ENCODE results near the gene SCD5. TPM values are rescaled to one million over a fixed set of nuclear protein-coding genes. Genes with fewer than 3 reads are reported as not detected.

The SCD5 gene
- polyA plus RNA-seq, 4 donors, result 0.45 to 73.0 (median 5.3) TPM

- no peaks in the 10 kb centered on the region for H3K9me3 ChIP-seq (ENCODE audit: control insufficient read depth in 2 of 2, insufficient read depth in 1 of 2, low read depth in 1 of 2, low read length in 1 of 2)
- H3K4me1 ChIP-seq (ENCODE audit: control insufficient read depth in 3 of 3, insufficient read depth in 2 of 3, low read depth in 1 of 3, low read length in 2 of 3), result peaks cover 0 to 3% (median 0%) of the 10 kb centered on the region in 3 donors
- no peak overlapping the region for H3K4me3 ChIP-seq (ENCODE audit: low read depth in 1 of 3, low read length in 3 of 3)
- H3K36me3 ChIP-seq (ENCODE audit: control insufficient read depth in 3 of 3, insufficient read depth in 2 of 3, low read depth in 1 of 3, low read length in 3 of 3), result peaks cover 0 to 2% (median 0%) of the 10 kb centered on the region in 3 donors
- DNase-seq (peak in 1 of 2 donors; percentile 51), FAIRE-seq (no peak)
- H3K27ac ChIP-seq (ENCODE audit: low read depth in 1 of 3, low read length in 2 of 3), result no peak overlapping the region
- no peaks in the 10 kb centered on the region for H3K27me3 ChIP-seq (ENCODE audit: control insufficient read depth in 3 of 3, insufficient read depth in 3 of 3, low read length in 3 of 3)
- 70 to 79% (median 72%) methylated on average over 12 of the region's 12 CpGs for WGBS, 3 donors
Measured at GRCh38 chr4:82715731-82716617, 82.6 kb downstream of the SCD5 start.

- H3K36me3 ChIP-seq (ENCODE audit: control insufficient read depth in 3 of 3, insufficient read depth in 2 of 3, low read depth in 1 of 3, low read length in 3 of 3), result peaks cover 0 to 2% (median 0%) of the 10 kb centered on the region in 3 donors
- no peaks in the 10 kb centered on the region for H3K9me3 ChIP-seq (ENCODE audit: control insufficient read depth in 2 of 2, insufficient read depth in 1 of 2, low read depth in 1 of 2, low read length in 1 of 2)
- 92 to 99% (median 98%) methylated on average over 3 of the region's 3 CpGs for WGBS, 3 donors
- FAIRE-seq (no peak), DNase-seq (no peak)
- H3K27me3 ChIP-seq (ENCODE audit: control insufficient read depth in 3 of 3, insufficient read depth in 3 of 3, low read length in 3 of 3), result no peaks in the 10 kb centered on the region
- no peak overlapping the region for H3K4me3 ChIP-seq (ENCODE audit: low read depth in 1 of 3, low read length in 3 of 3)
- no peak overlapping the region for H3K27ac ChIP-seq (ENCODE audit: low read depth in 1 of 3, low read length in 2 of 3)
- H3K4me1 ChIP-seq (ENCODE audit: control insufficient read depth in 3 of 3, insufficient read depth in 2 of 3, low read depth in 1 of 3, low read length in 2 of 3), result peaks cover 0 to 3% (median 0%) of the 10 kb centered on the region in 3 donors
Measured at GRCh38 chr4:82713856-82714255, 84.7 kb downstream of the SCD5 start.

- no peak for FAIRE-seq
- WGBS, 3 donors, result 83 to 90% (median 86%) methylated on average over 5 of the region's 5 CpGs
- peaks cover 0 to 2% (median 0%) of the 10 kb centered on the region in 3 donors for H3K36me3 ChIP-seq (ENCODE audit: control insufficient read depth in 3 of 3, insufficient read depth in 2 of 3, low read depth in 1 of 3, low read length in 3 of 3)
- H3K27ac ChIP-seq (ENCODE audit: low read depth in 1 of 3, low read length in 2 of 3), result no peak overlapping the region
- peaks cover 0 to 3% (median 0%) of the 10 kb centered on the region in 3 donors for H3K4me1 ChIP-seq (ENCODE audit: control insufficient read depth in 3 of 3, insufficient read depth in 2 of 3, low read depth in 1 of 3, low read length in 2 of 3)
- no peaks in the 10 kb centered on the region for H3K9me3 ChIP-seq (ENCODE audit: control insufficient read depth in 2 of 2, insufficient read depth in 1 of 2, low read depth in 1 of 2, low read length in 1 of 2)
- no peak overlapping the region for H3K4me3 ChIP-seq (ENCODE audit: low read depth in 1 of 3, low read length in 3 of 3)
- DNase-seq, result no peak
- no peaks in the 10 kb centered on the region for H3K27me3 ChIP-seq (ENCODE audit: control insufficient read depth in 3 of 3, insufficient read depth in 3 of 3, low read length in 3 of 3)
Measured at GRCh38 chr4:82712561-82712960, 86.0 kb downstream of the SCD5 start.

GRCh38 chr4:82711158-82711785 is 87.3 kb downstream of the SCD5 start:
- peaks cover 0 to 3% (median 0%) of the 10 kb centered on the region in 3 donors for H3K4me1 ChIP-seq (ENCODE audit: control insufficient read depth in 3 of 3, insufficient read depth in 2 of 3, low read depth in 1 of 3, low read length in 2 of 3)
- no peak overlapping the region for H3K27ac ChIP-seq (ENCODE audit: low read depth in 1 of 3, low read length in 2 of 3)
- DNase-seq (no peak), FAIRE-seq (no peak)
- H3K4me3 ChIP-seq (ENCODE audit: low read depth in 1 of 3, low read length in 3 of 3), result no peak overlapping the region
- WGBS, 3 donors, result 85 to 92% (median 91%) methylated on average over 7 of the region's 7 CpGs
- H3K9me3 ChIP-seq (ENCODE audit: control insufficient read depth in 2 of 2, insufficient read depth in 1 of 2, low read depth in 1 of 2, low read length in 1 of 2), result no peaks in the 10 kb centered on the region
- H3K36me3 ChIP-seq (ENCODE audit: control insufficient read depth in 3 of 3, insufficient read depth in 2 of 3, low read depth in 1 of 3, low read length in 3 of 3), result peaks cover 0 to 2% (median 0%) of the 10 kb centered on the region in 3 donors
- H3K27me3 ChIP-seq (ENCODE audit: control insufficient read depth in 3 of 3, insufficient read depth in 3 of 3, low read length in 3 of 3), result no peaks in the 10 kb centered on the region

- Histone ChIP-seq H3K27ac (ENCODE audit: low read depth in 1 of 3, low read length in 2 of 3) (no peak overlapping the region), H3K36me3 (ENCODE audit: control insufficient read depth in 3 of 3, insufficient read depth in 2 of 3, low read depth in 1 of 3, low read length in 3 of 3) (peaks cover 0 to 2% (median 0%) of the 10 kb centered on the region in 3 donors), H3K4me3 (ENCODE audit: low read depth in 1 of 3, low read length in 3 of 3) (no peak overlapping the region), H3K4me1 (ENCODE audit: control insufficient read depth in 3 of 3, insufficient read depth in 2 of 3, low read depth in 1 of 3, low read length in 2 of 3) (no peaks in the 10 kb centered on the region), H3K9me3 (ENCODE audit: control insufficient read depth in 2 of 2, insufficient read depth in 1 of 2, low read depth in 1 of 2, low read length in 1 of 2) (no peaks in the 10 kb centered on the region), H3K27me3 (ENCODE audit: control insufficient read depth in 3 of 3, insufficient read depth in 3 of 3, low read length in 3 of 3) (no peaks in the 10 kb centered on the region)
- 41 to 58% (median 43%) methylated on average over 4 of the region's 4 CpGs for WGBS, 3 donors
- DNase-seq (no peak), FAIRE-seq (no peak)
Measured at GRCh38 chr4:82710197-82710929, 88.2 kb downstream of the SCD5 start.

GRCh38 chr4:82708982-82709381 is 89.6 kb downstream of the SCD5 start:
- FAIRE-seq, result no peak
- no peaks in the 10 kb centered on the region for H3K4me1 ChIP-seq (ENCODE audit: control insufficient read depth in 3 of 3, insufficient read depth in 2 of 3, low read depth in 1 of 3, low read length in 2 of 3)
- no peaks in the 10 kb centered on the region for H3K9me3 ChIP-seq (ENCODE audit: control insufficient read depth in 2 of 2, insufficient read depth in 1 of 2, low read depth in 1 of 2, low read length in 1 of 2)

GRCh38 chr4:82706349-82707000 is 92.1 kb downstream of the SCD5 start:
- Histone ChIP-seq H3K9me3 (ENCODE audit: control insufficient read depth in 2 of 2, insufficient read depth in 1 of 2, low read depth in 1 of 2, low read length in 1 of 2) (no peaks in the 10 kb centered on the region), H3K4me1 (ENCODE audit: control insufficient read depth in 3 of 3, insufficient read depth in 2 of 3, low read depth in 1 of 3, low read length in 2 of 3) (no peaks in the 10 kb centered on the region), H3K27me3 (ENCODE audit: control insufficient read depth in 3 of 3, insufficient read depth in 3 of 3, low read length in 3 of 3) (no peaks in the 10 kb centered on the region), H3K27ac (ENCODE audit: low read depth in 1 of 3, low read length in 2 of 3) (no peak overlapping the region), H3K4me3 (ENCODE audit: low read depth in 1 of 3, low read length in 3 of 3) (no peak overlapping the region), H3K36me3 (ENCODE audit: control insufficient read depth in 3 of 3, insufficient read depth in 2 of 3, low read depth in 1 of 3, low read length in 3 of 3) (peaks cover 0 to 9% (median 0%) of the 10 kb centered on the region in 3 donors)
- WGBS, 3 donors, result 79 to 88% (median 85%) methylated on average over 3 of the region's 3 CpGs
- FAIRE-seq (no peak), DNase-seq (no peak)

More at GRCh38 chr4:82708982-82709381, 89.6 kb downstream of the SCD5 start:
- Histone ChIP-seq H3K27me3 (ENCODE audit: control insufficient read depth in 3 of 3, insufficient read depth in 3 of 3, low read length in 3 of 3) (no peaks in the 10 kb centered on the region), H3K36me3 (ENCODE audit: control insufficient read depth in 3 of 3, insufficient read depth in 2 of 3, low read depth in 1 of 3, low read length in 3 of 3) (peaks cover 0 to 11% (median 0%) of the 10 kb centered on the region in 3 donors), H3K27ac (ENCODE audit: low read depth in 1 of 3, low read length in 2 of 3) (no peak overlapping the region), H3K4me3 (ENCODE audit: low read depth in 1 of 3, low read length in 3 of 3) (no peak overlapping the region)
- no peak for DNase-seq
- 92 to 95% (median 94%) methylated on average over 1 of the region's 1 CpG for WGBS, 3 donors

GRCh38 chr4:82705928-82706300 is 92.7 kb downstream of the SCD5 start:
- no peak overlapping the region for H3K27ac ChIP-seq (ENCODE audit: low read depth in 1 of 3, low read length in 2 of 3)
- FAIRE-seq, result no peak
- no peaks in the 10 kb centered on the region for H3K9me3 ChIP-seq (ENCODE audit: control insufficient read depth in 2 of 2, insufficient read depth in 1 of 2, low read depth in 1 of 2, low read length in 1 of 2)
- H3K27me3 ChIP-seq (ENCODE audit: control insufficient read depth in 3 of 3, insufficient read depth in 3 of 3, low read length in 3 of 3), result no peaks in the 10 kb centered on the region
- no peaks in the 10 kb centered on the region for H3K4me1 ChIP-seq (ENCODE audit: control insufficient read depth in 3 of 3, insufficient read depth in 2 of 3, low read depth in 1 of 3, low read length in 2 of 3)
- DNase-seq, result no peak
- 56 to 88% (median 61%) methylated on average over 1 of the region's 1 CpG for WGBS, 3 donors
- peaks cover 0 to 9% (median 0%) of the 10 kb centered on the region in 3 donors for H3K36me3 ChIP-seq (ENCODE audit: control insufficient read depth in 3 of 3, insufficient read depth in 2 of 3, low read depth in 1 of 3, low read length in 3 of 3)
- no peak overlapping the region for H3K4me3 ChIP-seq (ENCODE audit: low read depth in 1 of 3, low read length in 3 of 3)

Data from small intestine (tissue), 7 donors.